GM12872 (cell line): ENCODE measurements around the gene SCT.

ENCODE experiments used
- CTCF ChIP-seq: IDR thresholded peaks from 3 replicates; pipeline ENCODE4 v1.5.1; 2011; ENCODE audit warnings: low read depth, mild to moderate bottlenecking, low read length, moderate library complexity; ENCODE audit not compliant: insufficient read depth

SCT gene

GRCh38 chr11:635945-636510 is 9.0 kb upstream of the SCT start:
- no peak for TF ChIP-seq CTCF

DNA sequence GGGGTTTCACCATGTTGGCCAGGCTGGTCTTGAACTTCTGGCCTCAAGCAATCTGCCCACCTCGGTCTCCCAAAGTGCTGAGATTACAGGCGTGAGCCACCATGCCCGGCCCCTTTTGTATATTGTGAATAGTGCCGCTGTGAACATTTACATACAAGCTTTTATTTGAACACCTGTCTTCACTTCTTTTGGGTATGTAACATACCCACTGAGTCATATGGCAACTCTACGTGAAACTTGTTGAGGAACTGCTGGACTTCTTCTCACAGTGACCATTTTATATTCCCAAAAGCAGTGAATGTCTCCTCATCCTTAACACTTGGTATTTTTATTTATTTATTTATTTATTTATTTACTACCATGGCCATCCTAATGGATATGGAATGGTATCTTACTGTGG is 3.9 kb upstream of the SCT start:
- no peak for TF ChIP-seq CTCF

DNA sequence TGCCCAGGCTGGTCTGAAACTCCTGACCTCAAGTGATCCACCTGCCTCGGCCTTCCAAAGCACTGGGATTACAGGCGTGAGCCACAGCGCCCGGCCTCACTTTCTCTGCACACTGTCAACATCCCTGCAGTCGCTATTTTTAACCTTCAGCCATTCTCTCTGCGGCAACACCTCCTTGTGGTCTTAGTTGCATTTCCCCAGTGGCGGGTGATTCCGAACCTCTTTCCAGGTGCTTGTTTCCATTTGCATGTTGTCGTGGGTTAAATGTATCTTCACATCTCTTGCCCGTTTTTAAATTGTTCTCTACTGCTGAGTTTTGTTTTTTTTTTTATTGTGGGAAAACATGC is 2.2 kb upstream of the SCT start:
- TF ChIP-seq CTCF = no peak

- TF ChIP-seq CTCF = no peak
Observed at GRCh38 chr11:628056-628455, 1.1 kb upstream of the SCT start.

GRCh38 chr11:627308-627576 is 261 bp upstream of the SCT start:
- no peak for TF ChIP-seq CTCF

GRCh38 chr11:625636-626268 is 1.2 kb downstream of the SCT start:
- TF ChIP-seq CTCF = no peak

DNA sequence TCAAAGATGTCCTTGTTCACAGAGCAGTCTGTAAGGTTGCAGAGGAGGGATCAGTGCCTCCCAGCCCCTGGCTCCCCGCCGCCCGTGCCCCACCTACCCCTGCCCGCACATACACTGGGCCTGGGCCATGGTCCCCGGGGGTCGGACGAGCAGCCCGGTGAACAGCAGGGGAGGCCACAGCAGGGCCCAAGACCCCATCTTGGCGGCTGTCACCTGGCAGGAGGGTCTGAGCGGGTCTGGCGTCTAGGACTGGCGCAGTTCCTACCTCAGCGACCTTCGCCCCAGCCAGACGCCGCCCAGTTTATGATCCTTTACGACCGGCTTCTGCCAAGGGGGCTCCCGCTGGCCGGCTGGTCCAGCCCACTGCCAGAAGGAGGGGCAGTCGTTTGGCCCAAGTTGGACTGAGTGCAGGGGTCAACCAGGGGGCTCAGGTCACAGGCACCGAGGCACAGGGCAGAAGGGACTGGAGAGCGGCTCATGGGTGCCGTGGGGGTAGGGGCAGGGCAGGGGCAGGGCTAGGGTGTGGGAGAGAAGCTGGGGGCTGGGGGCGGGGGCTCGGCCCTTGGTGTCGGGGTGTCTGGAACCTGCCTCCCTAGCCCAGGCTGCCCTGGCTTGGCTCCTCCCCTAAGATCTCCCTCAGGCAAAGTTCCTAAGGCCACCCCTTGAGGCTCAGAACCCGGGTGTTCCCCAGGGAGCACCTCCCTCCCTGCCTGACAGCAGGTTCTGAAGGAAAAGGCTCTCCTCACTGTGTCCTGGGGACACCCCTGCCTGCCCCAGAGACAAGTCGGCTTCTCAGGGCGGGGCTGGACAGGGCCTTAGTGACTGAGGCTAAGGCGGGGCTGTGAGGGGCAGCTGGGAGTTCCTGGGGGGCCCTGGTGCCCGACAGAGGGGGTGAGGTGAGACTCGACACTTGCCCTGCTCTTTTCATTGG is 2.0 kb downstream of the SCT start, which contains the start of gene CDHR5:
Gene CDHR5 (minus strand): TSS at position 251 of the 931 bp plus-strand sequence. CDS start 53 bp downstream, at position 198.
- TF ChIP-seq CTCF = no peak
